Caki2 (cell line): ENCODE results near the gene GRK5. TPM values are rescaled to one million over a fixed set of nuclear protein-coding genes. Genes with fewer than 3 reads are reported as not detected.

Experiments used
- DNase-seq: peaks from one replicate; pipeline ENCODE4 v3.0.0-alpha.2; 2015; ENCODE audit warnings: low read depth
- in situ Hi-C: cut with HindIII; loops from 2 replicates; pipeline ENCODE4 v1.10.0; 2016; ENCODE audit warnings: low sequenced_read_pairs, low pct_unique_long_range_greater_than_20kb, mixed read lengths
- total RNA-seq: library from RNA; depleted of rRNA; stranded (reverse); fragments of >200 nt; shearing (Covaris generic); gene quantifications from 2 replicates; pipeline ENCODE4 v1.2.3, GENCODE V29; 2014; ENCODE audit warnings: low replicate concordance

Gene GRK5
- total RNA-seq, 1 experiment from 2014 or later: 0.61 TPM

- in situ Hi-C loops: no loop called here
- no peak for DNase-seq
These were observed 75.1 kb downstream of the GRK5 start for GRCh38 chr10:119282446-119282845.

DNA sequence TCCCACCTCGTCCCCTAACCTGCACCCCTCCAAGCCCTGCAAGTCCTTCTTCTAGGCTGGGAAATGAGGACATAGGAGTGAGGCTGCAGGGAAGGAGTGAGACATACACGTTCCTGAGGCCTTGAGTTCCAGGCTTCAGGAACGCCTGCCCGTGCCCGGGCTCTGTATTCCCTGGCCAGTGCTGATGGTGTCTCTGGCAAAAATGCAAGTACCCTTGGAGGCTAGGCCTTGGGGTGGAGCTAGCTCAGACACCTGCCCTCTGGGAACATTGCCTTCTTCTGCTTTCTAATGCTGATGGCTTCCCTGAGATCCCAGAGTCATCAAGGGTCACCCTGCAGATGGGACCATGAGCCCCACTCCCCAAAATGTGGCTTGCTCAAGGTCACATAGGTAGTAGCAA lies 76.0 kb downstream of the GRK5 start:
- in situ Hi-C loops: no loop called here
- no peak for DNase-seq

DNA sequence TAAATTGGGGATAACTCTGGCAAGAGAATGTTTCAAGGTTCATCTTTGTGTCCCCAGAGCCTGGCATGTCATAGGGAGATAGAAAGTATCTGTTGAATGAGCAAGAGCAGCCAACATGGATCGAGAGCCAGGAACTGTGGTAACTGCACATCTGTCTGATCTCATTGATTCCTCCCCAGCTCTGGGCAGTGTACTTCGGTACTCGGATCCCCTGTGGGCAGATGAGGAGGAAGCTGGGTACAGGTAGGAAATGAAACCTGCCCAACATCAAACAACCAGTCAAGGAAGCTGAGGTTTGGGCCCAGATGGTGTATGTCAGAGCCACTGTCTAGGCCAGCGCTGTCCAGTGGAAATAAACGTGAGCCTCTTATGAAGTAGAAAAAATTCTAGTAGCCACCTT lies 76.4 kb downstream of the GRK5 start:
- in situ Hi-C loops: no loop called here
- DNase-seq: no peak

- DNase-seq: no peak
- in situ Hi-C loops: no loop called here
These were observed 77.3 kb downstream of the GRK5 start for GRCh38 chr10:119284679-119285096.

DNA sequence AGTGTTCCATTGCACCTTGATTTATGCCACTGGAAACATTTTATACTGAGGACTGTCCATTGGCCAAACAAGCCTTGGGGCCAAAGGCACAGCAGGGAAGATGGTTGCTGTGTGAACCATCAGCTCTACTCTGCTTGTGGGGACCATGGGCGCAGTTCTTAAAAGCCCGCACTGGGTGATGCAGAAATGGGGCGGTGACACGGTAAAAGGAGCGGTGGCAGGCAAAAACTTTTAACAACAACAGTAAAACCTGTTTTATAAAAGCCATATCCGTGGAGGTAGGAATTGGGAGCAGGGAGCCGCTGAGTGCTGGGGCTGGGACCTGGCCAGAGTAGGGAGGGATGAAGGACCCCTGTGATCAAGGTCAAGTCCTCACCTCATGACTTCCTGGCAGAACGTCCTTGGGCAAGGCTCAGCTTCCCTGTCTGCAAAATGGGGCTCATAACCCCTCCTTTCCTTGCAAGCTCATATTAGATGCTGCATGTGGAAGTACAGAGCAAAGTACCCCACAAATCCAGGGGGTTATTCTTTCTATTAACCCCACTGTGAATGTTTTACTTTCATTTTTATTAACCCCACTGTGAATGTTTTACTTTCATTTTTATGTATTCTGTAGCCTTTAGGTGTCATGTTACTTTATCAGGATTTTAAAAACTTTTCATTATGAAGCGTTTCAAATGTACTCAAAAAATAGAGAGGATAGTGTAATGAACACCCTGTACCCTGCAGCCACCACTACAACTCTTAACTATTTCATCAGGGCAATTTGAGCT lies 78.3 kb downstream of the GRK5 start:
- in situ Hi-C loops: no loop called here
- no peak for DNase-seq

DNA sequence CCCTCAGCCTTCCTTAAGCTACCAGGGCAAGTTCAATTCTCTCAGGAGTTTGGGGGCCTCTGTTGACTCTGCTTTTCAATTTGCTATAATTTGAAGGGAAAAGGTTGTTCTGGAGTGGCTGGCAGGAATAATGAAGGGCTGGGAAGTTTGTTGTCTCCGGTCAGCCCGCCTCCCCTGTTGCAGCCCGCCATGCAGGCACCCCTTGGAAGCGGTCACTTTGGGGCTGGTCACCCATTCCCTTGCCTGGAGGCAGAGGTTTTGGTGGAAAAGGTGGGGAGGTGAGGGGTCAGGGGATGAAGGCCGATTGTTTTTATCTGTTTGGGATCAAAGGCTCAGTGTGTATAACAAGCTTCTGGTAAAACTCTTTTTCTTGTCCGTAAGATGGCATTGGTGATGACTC lies 79.1 kb downstream of the GRK5 start:
- in situ Hi-C loops: no loop called here
- no peak for DNase-seq

- DNase-seq: no peak
- in situ Hi-C loops: no loop called here
These were observed 79.7 kb downstream of the GRK5 start for GRCh38 chr10:119286983-119287633.

- in situ Hi-C loops: no loop called here
- no peak for DNase-seq
These were observed 81.2 kb downstream of the GRK5 start for GRCh38 chr10:119288574-119289001.

DNA sequence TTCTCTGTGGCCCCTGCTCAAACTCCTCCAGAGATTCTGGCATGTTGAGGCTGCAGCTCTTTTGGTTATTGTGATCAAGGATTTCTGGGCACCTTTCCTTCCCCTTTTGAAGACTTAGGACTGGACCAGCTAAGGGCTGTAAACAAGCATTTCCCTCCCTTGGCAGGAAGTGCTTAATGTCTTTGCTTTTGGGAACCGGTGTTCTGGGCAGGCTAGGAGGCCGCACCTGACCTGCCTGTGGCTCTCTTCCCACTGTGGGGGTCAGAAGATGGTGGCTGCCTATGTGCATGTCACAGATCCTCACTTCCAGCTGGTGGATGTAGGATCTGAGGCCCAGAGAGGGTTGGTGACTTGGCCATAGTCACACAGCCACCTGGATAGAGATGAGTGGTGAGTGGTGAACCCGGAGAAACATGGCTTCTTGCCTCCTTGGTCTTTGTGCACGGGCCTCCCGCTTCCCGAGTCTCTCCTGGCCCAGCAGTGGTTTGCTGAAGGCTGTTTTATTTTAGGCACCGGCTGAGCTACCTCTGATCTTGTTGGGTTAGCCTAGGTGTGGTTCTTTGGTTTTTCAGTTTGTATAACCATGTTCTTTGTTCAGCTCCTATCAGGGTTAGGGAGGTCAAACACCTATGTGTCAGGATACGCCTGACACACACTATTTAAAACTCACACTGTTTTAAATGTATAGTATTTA lies 82.0 kb downstream of the GRK5 start:
- in situ Hi-C loops: no loop called here
- no peak for DNase-seq

DNA sequence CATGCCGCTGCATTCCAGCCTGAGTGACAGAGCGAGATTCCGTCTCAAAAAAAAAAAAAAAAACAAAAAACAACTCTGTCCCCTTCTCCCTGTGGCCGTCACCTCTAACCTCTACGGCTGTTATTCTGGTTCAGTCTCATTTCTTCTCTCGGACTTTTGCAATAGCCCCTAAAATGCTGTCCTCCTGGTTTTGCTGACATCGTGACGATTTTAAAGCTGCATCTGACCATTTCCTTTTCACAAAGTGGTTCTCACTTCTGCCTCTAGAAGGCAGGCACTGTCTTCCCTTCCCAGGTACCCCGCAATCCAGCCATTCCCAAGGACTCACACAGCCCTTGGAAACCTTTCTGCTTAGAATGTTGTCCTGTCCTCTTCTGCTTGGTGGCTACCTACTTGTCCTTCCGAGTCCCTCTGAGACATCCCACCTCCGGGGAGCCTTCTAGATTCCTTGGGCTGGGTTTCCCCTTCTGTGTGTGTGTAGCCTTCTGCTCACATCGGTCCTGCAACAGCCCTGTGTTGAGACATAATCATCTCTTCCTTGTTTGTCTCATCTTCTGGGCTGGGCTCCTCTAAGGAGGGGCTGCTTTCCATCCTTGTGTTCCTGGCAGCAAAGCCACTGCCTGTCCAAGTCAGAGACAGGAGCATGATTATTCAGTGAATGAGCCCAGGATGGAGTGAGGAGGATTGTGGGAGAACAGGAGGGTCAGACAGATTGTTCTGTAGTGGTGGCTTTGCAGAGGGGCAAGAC lies 83.1 kb downstream of the GRK5 start:
- in situ Hi-C loops: no loop called here
- no peak for DNase-seq

DNA sequence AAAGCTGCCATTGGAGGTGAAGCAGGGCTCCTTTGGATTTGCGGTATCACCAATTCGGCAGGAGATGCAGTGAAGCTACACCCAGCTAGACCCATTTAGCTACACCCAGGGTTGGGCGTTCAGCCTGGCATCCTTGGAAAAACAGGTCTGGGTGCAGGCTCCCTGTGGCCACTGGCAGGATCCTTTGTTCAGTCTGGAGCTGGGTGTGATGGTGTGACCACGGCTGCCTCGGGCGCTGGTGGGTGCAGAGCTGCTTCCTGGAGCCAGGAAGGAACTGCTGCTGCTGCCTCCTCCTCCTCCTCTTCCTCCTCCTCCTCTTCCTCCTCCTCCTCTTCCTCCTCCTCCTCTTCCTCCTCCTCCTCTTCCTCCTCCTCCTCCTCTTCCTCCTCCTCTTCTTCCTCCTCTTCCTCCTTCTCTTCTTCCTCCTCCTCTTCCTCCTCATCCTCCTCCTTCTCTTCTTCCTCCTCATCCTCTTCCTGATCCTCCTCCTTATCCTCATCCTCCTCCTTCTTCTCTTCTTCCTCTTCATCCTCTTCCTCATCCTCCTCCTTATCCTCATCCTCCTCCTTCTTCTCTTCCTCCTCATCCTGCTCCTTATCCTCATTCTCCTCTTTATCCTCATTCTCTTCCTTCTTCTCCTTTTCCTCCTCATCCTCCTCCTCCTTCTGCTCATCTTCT lies 84.0 kb downstream of the GRK5 start:
- no peak for DNase-seq
- in situ Hi-C loops: no loop called here

GRCh38 chr10:119292968-119293760 lies 85.8 kb downstream of the GRK5 start:
- no peak for DNase-seq
- in situ Hi-C loops: no loop called here

GRCh38 chr10:119296703-119297102 lies 89.3 kb downstream of the GRK5 start:
- DNase-seq: no peak
- in situ Hi-C loops: no loop called here

DNA sequence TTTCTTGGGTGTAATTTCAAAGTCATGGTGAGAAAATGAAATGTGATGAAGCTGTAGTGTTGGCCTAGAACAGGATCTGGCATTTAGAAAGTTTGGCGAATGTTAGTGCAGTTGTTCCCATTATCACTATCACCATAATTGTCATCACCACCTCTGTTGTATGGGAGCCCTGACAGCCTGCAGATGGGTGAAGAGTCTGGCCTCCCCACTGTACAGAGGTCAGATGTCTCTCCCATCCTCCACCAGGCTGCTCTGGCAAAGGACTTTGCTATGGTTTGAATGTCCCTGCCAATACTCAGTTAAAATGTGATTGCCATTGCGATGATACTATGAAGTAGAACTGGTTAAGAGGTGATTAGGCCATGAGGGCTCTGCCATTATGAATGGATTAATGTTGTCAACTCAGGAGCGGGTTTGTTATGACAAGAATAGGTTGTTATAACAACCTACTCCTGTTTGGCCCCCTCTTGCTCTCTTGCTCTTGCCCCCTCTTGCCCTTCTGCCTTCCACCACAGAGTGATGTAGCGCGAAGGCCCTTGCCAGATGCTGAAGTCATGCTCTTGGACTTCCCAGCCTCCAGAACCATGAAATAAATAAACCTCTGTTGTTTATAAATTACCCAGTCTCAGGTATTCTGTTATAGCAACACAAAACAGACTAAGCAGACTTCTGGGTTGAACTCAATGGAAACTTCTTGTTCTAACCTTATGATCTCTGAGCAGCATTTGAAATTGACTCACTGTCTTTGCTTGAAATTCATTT lies 90.0 kb downstream of the GRK5 start:
- DNase-seq: no peak
- in situ Hi-C loops: no loop called here

DNA sequence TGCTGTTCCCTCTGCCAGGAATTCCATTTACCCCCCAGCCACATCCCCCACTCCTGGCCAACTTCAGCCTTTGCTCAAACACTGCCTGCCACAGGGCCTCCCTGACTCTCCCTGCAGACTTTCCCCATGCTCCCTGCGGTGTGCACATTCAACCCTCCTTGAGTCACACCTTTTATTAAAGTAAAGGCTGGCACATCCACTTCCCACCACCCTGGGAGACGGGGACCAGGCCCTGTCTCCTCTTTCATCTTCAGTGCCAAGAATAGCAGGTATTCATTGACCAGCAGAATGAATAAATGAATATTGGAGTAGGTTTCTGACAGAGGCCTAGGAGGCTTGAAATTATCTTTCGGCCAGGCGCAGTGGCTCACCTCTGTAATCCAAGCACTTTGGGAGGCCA lies 91.4 kb downstream of the GRK5 start:
- no peak for DNase-seq

DNA sequence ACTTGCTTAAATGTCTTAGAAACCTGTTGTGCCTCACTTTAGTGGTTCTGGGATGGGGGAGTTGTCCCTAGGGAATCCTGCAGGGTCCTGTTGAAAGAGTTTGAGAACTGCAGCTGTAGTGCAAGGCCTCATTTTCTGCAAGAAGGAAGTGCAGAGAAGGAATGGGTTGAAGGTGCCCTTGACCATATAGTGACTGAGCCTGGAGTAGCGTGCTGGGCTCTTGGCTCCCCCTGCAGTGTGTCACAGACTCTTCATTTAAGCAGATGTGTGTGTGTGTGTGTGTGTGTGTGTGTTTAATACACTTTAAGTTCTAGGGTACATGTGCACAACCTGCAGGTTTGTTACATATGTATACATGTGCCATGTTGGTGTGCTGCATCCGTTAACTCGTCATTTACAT lies 92.2 kb downstream of the GRK5 start:
- DNase-seq: no peak
- in situ Hi-C loops: no loop called here

More for the DNA sequence above, 91.4 kb downstream of the GRK5 start:
- in situ Hi-C loops: no loop called here

DNA sequence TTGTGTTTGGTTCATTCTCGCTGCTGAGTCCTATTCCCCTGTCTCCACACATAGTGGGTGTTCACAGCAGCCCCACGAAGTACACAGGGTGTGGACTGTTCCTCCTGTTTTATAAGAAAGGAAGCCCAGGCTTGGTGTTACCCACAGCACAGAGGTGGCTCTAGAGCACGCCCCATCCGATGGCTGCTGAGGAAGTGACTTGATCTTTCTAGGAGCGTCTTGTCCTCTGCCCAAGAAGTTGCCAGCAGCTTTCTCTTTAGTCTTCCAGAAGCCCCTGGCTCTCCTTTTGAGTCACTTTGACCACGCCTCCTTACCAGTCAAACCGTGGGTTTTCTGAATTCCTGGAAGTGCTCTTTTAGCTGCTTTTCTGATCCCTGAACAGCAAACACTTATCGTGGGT lies 94.0 kb downstream of the GRK5 start:
- in situ Hi-C loops: no loop called here
- no peak for DNase-seq
